ENCODE results near the gene FOXC1. TPM values are rescaled to one million over a fixed set of nuclear protein-coding genes. Genes with fewer than 3 reads are reported as not detected.
A peak's percentile ranks its signal among the peaks of the same experiment; 100 is the strongest.

The FOXC1 gene
- total and polyA plus RNA-seq, 9 of the 15 experiments (the other 6 are each of a cell fraction or from before 2014, with no cell fraction given): not detected

- no peak for TF ChIP-seq NFYB (IDR thresholded peaks at IDR 0.05; ENCODE audit: extremely low read depth, insufficient read length)
- TF ChIP-seq ZBTB49 (CRISPR knock-in tag; IDR thresholded peaks at IDR 0.05; ENCODE audit: borderline replicate concordance): no peak
- TF ChIP-seq ZKSCAN1 (IDR thresholded peaks at IDR 0.05; ENCODE audit: low read depth, low read length): no peak
- peak; percentile 26; the same call in 1 of the 2 replicates for TF ChIP-seq ARID2 (IDR thresholded peaks at IDR 0.05)
- no peak for TF ChIP-seq RUNX1 (IDR thresholded peaks at IDR 0.05; ENCODE audit: low read depth)
- no peak for TF ChIP-seq MTA3 (IDR thresholded peaks at IDR 0.05; ENCODE audit: borderline replicate concordance)
- no peak for TF ChIP-seq ZMIZ1 (IDR thresholded peaks at IDR 0.05; ENCODE audit: low read depth in 2 of 2, low read length in 2 of 2)
- TF ChIP-seq GABPA (tag; conservative IDR thresholded peaks at IDR 0.05; ENCODE audit: low read depth): no peak
- TF ChIP-seq MYBL2 (IDR thresholded peaks at IDR 0.05; ENCODE audit: low read depth): no peak
- no peak for TF ChIP-seq MYBL2 (CRISPR knock-in tag; IDR thresholded peaks at IDR 0.05; ENCODE audit: borderline replicate concordance)
- TF ChIP-seq TFAP4 (CRISPR knock-in tag; IDR thresholded peaks at IDR 0.05; ENCODE audit: borderline replicate concordance): 0 out of 2 replicates have a peak, but pooled peaks have one; percentile 13
- no peak for TF ChIP-seq COPS2 (conservative IDR thresholded peaks at IDR 0.05)
- no peak for TF ChIP-seq PHB (CRISPR knock-in tag; IDR thresholded peaks at IDR 0.05)
- TF ChIP-seq MTF1 (CRISPR knock-in tag; IDR thresholded peaks at IDR 0.05; ENCODE audit: borderline replicate concordance): no peak
- TF ChIP-seq NCOA1 (IDR thresholded peaks at IDR 0.05; ENCODE audit: low read depth): no peak
- peak; percentile 77; the same call in 1 of the 2 replicates for TF ChIP-seq RB1 (IDR thresholded peaks at IDR 0.05; ENCODE audit: low read depth)
- no peak for TF ChIP-seq PRPF4 (IDR thresholded peaks at IDR 0.05; ENCODE audit: insufficient read depth, low read depth, low read length, poor library complexity, severe bottlenecking)
- TF ChIP-seq ETV6 (IDR thresholded peaks at IDR 0.05; ENCODE audit: borderline replicate concordance in 1 of 2, low read depth in 2 of 2, low read length in 1 of 2): no peak
- TF ChIP-seq ETV6 (CRISPR knock-in tag; IDR thresholded peaks at IDR 0.05; ENCODE audit: borderline replicate concordance): no peak
- TF ChIP-seq CREB3 (tag; conservative IDR thresholded peaks at IDR 0.05; ENCODE audit: low read depth): no peak
Measured at GRCh38 chr6:1604158-1605003, 5.3 kb upstream of the FOXC1 start (continued).

Measured in K562 (cell line).